Fibroblast of lung (primary cell): ENCODE results near the gene SLC25A5. TPM values are rescaled to one million over a fixed set of nuclear protein-coding genes. Genes with fewer than 3 reads are reported as not detected.

Experiments
- DNase-seq, 2 donors: peaks; one replicate each; pipeline versions ENCODE4 v3.0.0 to v3.0.0-alpha.2; 2010; ENCODE audit warnings: low read depth in 2 of 2
- H2AFZ ChIP-seq: 2 replicates; pipeline ENCODE4 v1.5.1; 2012; ENCODE audit warnings: low read length, control low read depth, inconsistent platforms
- H3K27ac ChIP-seq: 2 replicates; pipeline ENCODE4 v1.5.1; 2011; ENCODE audit warnings: low read length, control low read depth; ENCODE audit not compliant: insufficient read depth
- H3K27me3 ChIP-seq: 2 replicates; pipeline ENCODE4 v1.5.1; 2011; ENCODE audit warnings: mild to moderate bottlenecking, low read length; ENCODE audit not compliant: control insufficient read depth, insufficient read depth
- H3K36me3 ChIP-seq: 2 replicates; pipeline ENCODE4 v1.5.1; 2011; ENCODE audit warnings: low read length; ENCODE audit not compliant: control insufficient read depth, insufficient read depth
- H3K4me1 ChIP-seq: 2 replicates; pipeline ENCODE4 v1.5.1; 2011; ENCODE audit warnings: low read length; ENCODE audit not compliant: control insufficient read depth, insufficient read depth; ENCODE audit errors: extremely low read depth
- H3K4me2 ChIP-seq: 2 replicates; pipeline ENCODE4 v1.5.1; 2011; ENCODE audit warnings: low read length, control low read depth; ENCODE audit not compliant: insufficient read depth; ENCODE audit errors: extremely low read depth
- H3K4me3 ChIP-seq, 4 experiments: fragments of 200-600 bp in 1 of 4; sonication (generic) in 1 of 4; replicated peaks in 1 of 4; 2 replicates each; pipeline ENCODE4 v1.5.1; 2011 to 2016; ENCODE audit warnings: low read length in 4 of 4, low read depth in 3 of 4, mild to moderate bottlenecking in 3 of 4, control low read depth in 2 of 4, inconsistent platforms in 1 of 4, mixed read lengths in 1 of 4; ENCODE audit not compliant: insufficient read depth in 1 of 4; ENCODE audit errors: control extremely low read depth in 1 of 4
- H3K79me2 ChIP-seq: 2 replicates; pipeline ENCODE4 v1.5.1; 2012; ENCODE audit warnings: mild to moderate bottlenecking, low read length, inconsistent platforms; ENCODE audit not compliant: control insufficient read depth, insufficient read depth
- H3K9ac ChIP-seq: 2 replicates; pipeline ENCODE4 v1.5.1; 2011; ENCODE audit warnings: mild to moderate bottlenecking, low read length, control low read depth; ENCODE audit not compliant: insufficient read depth
- H3K9me3 ChIP-seq: 2 replicates; pipeline ENCODE4 v1.5.1; 2012; ENCODE audit warnings: low read depth, low read length; ENCODE audit not compliant: control insufficient read depth, insufficient read depth
- H4K20me1 ChIP-seq: 2 replicates; pipeline ENCODE4 v1.5.1; 2011; ENCODE audit warnings: low read length; ENCODE audit not compliant: control insufficient read depth, insufficient read depth; ENCODE audit errors: extremely low read depth
- CTCF ChIP-seq, 2 donors: IDR thresholded peaks in 1 of 2; conservative IDR thresholded peaks in 1 of 2; 1 replicate in 1 of 2; 2 replicates in 1 of 2; pipeline ENCODE4 v1.5.1; 2011 to 2012; ENCODE audit warnings: low read length in 2 of 2, control low read depth in 1 of 2, inconsistent platforms in 1 of 2, low read depth in 1 of 2, mild to moderate bottlenecking in 1 of 2
- EZH2 ChIP-seq: IDR thresholded peaks from 2 replicates; pipeline ENCODE4 v1.5.1; 2012; ENCODE audit warnings: low read length, control low read depth, mild to moderate bottlenecking; ENCODE audit errors: missing control alignments
- polyA plus RNA-seq, 2 donors: library from polyadenylated mRNA; depleted of rRNA in 1 of 2; stranded (reverse) in 1 of 2; unstranded in 1 of 2; fragments of >200 nt; gene quantifications; 2 replicates each; pipeline ENCODE4 v1.2.1, GENCODE V29; 2011 to 2012; ENCODE audit warnings: missing spikeins in 1 of 2
- total RNA-seq: library from RNA; depleted of rRNA; stranded (reverse); fragments of >200 nt; gene quantifications from 2 replicates; pipeline ENCODE4 v1.2.1, GENCODE V29; 2014

SLC25A5 gene
- total and polyA plus RNA-seq, 2 donors (not counting 1 experiment from before 2014, with no cell fraction given): 157 to 255 TPM

DNA sequence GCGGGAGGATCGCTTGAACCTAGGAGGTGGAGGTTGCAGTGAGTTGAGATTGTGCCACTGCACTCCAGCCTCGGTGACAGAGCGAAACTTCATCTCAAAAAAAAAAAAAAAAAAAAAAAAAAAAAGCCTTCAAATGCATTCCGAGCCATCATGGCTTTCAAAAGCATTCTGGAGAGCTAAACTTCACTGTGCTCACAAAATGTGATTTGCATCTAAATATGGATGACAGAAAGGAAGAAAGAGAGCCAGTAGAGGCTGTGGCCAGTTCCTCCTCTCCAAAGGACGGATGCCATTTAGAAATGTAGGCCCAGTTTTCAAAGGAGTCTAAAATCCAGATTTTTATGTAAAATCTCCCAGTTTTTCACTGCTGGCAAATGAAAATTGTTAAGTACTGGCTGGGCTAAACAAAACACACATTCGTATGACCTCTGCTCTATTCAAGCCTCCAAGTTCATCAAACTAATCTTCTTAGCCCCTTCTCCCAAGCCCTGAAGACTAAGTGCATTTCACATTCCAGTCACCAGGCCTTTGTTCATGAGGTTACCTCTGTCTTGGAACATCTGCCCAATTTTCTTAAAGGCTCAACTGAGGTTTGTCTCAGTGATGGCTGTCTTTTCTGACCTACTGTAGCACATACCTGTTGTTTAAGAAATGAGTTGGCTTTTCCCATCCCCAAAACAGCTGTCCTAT, 47.1 kb upstream of the SLC25A5 start:
- H3K4me3 ChIP-seq: no peak overlapping the region
- DNase-seq: no peak
- H3K36me3 ChIP-seq: no peaks in the 10 kb centered on the region
- H3K27me3 ChIP-seq: no peaks in the 10 kb centered on the region
- H3K9ac ChIP-seq: no peak overlapping the region
- H2AFZ ChIP-seq: no peak overlapping the region
- no peaks in the 10 kb centered on the region for H3K9me3 ChIP-seq
- H4K20me1 ChIP-seq: no peaks in the 10 kb centered on the region
- H3K4me2 ChIP-seq: no peak overlapping the region
- TF ChIP-seq EZH2 (no peak), CTCF (conservative IDR thresholded peaks at IDR 0.05 in 1 of 2, IDR thresholded peaks at IDR 0.05 in 1 of 2; ENCODE audit: low read depth in 1 of 2, low read length in 2 of 2) (no peak)
- H3K4me1 ChIP-seq: no peaks in the 10 kb centered on the region
- no peaks in the 10 kb centered on the region for H3K79me2 ChIP-seq
- H3K27ac ChIP-seq: no peak overlapping the region

- no peak overlapping the region for H3K4me2 ChIP-seq
- H3K79me2 ChIP-seq: no peaks in the 10 kb centered on the region
- no peaks in the 10 kb centered on the region for H3K27me3 ChIP-seq
- TF ChIP-seq CTCF (conservative IDR thresholded peaks at IDR 0.05 in 1 of 2, IDR thresholded peaks at IDR 0.05 in 1 of 2; ENCODE audit: low read depth in 1 of 2, low read length in 2 of 2) (no peak), EZH2 (no peak)
- no peak overlapping the region for H3K27ac ChIP-seq
- H4K20me1 ChIP-seq: no peaks in the 10 kb centered on the region
- H3K9me3 ChIP-seq: no peaks in the 10 kb centered on the region
- no peak overlapping the region for H3K4me3 ChIP-seq
- no peaks in the 10 kb centered on the region for H3K36me3 ChIP-seq
- peak in 1 of 2 donors; percentile 12 for DNase-seq
- H3K4me1 ChIP-seq: peaks cover 2% of the 10 kb centered on the region
- no peak overlapping the region for H3K9ac ChIP-seq
- H2AFZ ChIP-seq: no peak overlapping the region
Observed at GRCh38 chrX:119423631-119424030, 44.6 kb upstream of the SLC25A5 start.

DNA sequence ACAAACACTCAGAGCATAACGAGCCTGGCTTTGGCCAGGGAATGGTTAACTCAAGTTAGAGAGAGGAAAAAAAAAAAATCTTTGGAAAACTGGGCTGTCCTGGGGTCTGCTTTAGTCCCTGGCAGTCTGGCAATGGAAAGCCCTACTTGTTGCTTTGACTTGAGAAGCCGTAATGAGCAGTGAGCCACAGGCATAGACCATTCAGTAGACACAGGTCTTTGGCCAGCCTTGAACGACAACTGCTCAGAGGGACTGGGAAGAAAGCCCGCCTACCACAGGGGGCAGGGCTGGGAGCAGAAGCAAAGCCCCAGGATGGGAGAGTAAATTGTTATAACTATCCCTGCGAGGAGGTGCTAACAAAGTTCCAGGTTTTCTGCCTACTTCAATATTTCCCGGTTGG, 43.2 kb upstream of the SLC25A5 start:
- Histone ChIP-seq H3K36me3 (no peaks in the 10 kb centered on the region), H4K20me1 (no peaks in the 10 kb centered on the region), H3K4me3 (no peak overlapping the region), H3K27ac (no peak overlapping the region), H3K27me3 (no peaks in the 10 kb centered on the region), H3K9ac (no peak overlapping the region), H3K4me1 (peaks cover 2% of the 10 kb centered on the region), H3K79me2 (no peaks in the 10 kb centered on the region), H2AFZ (no peak overlapping the region), H3K4me2 (no peak overlapping the region), H3K9me3 (no peaks in the 10 kb centered on the region)
- no peak for DNase-seq
- TF ChIP-seq EZH2: no peak
